GM04503 (cell line): Measurements from ENCODE around the gene MGLL.

Experiments
- DNase-seq: peaks from one replicate; pipeline ENCODE4 v3.0.0-alpha.2; 2012; ENCODE audit warnings: low read depth

Gene MGLL

GRCh38 chr3:127674790-127675189 lies 147.5 kb downstream of the MGLL start:
- DNase-seq, result no peak

GRCh38 chr3:127674101-127674721 lies 148.1 kb downstream of the MGLL start:
- DNase-seq, result no peak

GRCh38 chr3:127673191-127674100 lies 148.9 kb downstream of the MGLL start:
- DNase-seq, result no peak

- no peak for DNase-seq
These were observed 149.7 kb downstream of the MGLL start, which contains the start of gene ABTB1 for GRCh38 chr3:127672429-127673190. Gene ABTB1, plus strand, starts transcription at chr3:127672952. Its CDS starts 74 bp downstream, at chr3:127673026.

- no peak for DNase-seq
These were observed 150.5 kb downstream of the MGLL start for GRCh38 chr3:127671523-127672428.

- no peak for DNase-seq
These were observed 151.4 kb downstream of the MGLL start for GRCh38 chr3:127670761-127671522.

- DNase-seq, result no peak
These were observed 152.1 kb downstream of the MGLL start for GRCh38 chr3:127670229-127670559.

GRCh38 chr3:127669541-127670228 lies 152.6 kb downstream of the MGLL start:
- no peak for DNase-seq

- no peak for DNase-seq
These were observed 153.4 kb downstream of the MGLL start for GRCh38 chr3:127668906-127669305.

GRCh38 chr3:127667119-127667681 lies 155.1 kb downstream of the MGLL start:
- no peak for DNase-seq

GRCh38 chr3:127666676-127667075 lies 155.6 kb downstream of the MGLL start:
- DNase-seq, result no peak

GRCh38 chr3:127665586-127665985 lies 156.7 kb downstream of the MGLL start:
- no peak for DNase-seq

- DNase-seq, result no peak
These were observed 157.2 kb downstream of the MGLL start for GRCh38 chr3:127665165-127665564.

- no peak for DNase-seq
These were observed 159.2 kb downstream of the MGLL start for GRCh38 chr3:127663151-127663550.

GRCh38 chr3:127662001-127662469 lies 160.3 kb downstream of the MGLL start:
- no peak for DNase-seq

GRCh38 chr3:127661600-127661999 lies 160.7 kb downstream of the MGLL start:
- no peak for DNase-seq

- DNase-seq, result no peak
These were observed 161.6 kb downstream of the MGLL start for GRCh38 chr3:127660621-127661251.

- no peak for DNase-seq
These were observed 164.1 kb downstream of the MGLL start for GRCh38 chr3:127658234-127658633.

- no peak for DNase-seq
These were observed 165.4 kb downstream of the MGLL start for GRCh38 chr3:127656906-127657305.
